Motor neuron (in vitro differentiated cells): ENCODE data around the gene PAFAH1B1. TPM values are rescaled to one million over a fixed set of nuclear protein-coding genes. Genes with fewer than 3 reads are reported as not detected.
"Not testable (repeated sequence)": the region's sequence is repeated elsewhere in the genome, so short reads cannot be mapped to it uniquely, and the experiment has no call there.

Experiments used
- ATAC-seq, 8 experiments: fragments of 200-7000 bp; cut with Tn5 transposase; replicated peaks in 6 of 8; 2 replicates each; pipeline ENCODE4 v1.8.0; 2021; ENCODE audit warnings: mild to moderate bottlenecking in 8 of 8, moderate library complexity in 8 of 8
- H3K27ac ChIP-seq, 2 donors: fragments of 250-450 bp; sonication (Bioruptor Pico); 2 replicates each; pipeline ENCODE4 v1.9.0; 2021; ENCODE audit warnings: antibody characterized with exemption in 2 of 2, mild to moderate bottlenecking in 2 of 2, moderate library complexity in 1 of 2
- H3K4me1 ChIP-seq, 2 donors: fragments of 250-450 bp; sonication (Bioruptor Pico); replicated peaks in 1 of 2; 2 replicates each; pipeline ENCODE4 v1.6.1; 2021; ENCODE audit warnings: antibody characterized with exemption in 2 of 2, mild to moderate bottlenecking in 2 of 2, moderate library complexity in 1 of 2
- H3K4me3 ChIP-seq, 5 donors: fragments of 250-450 bp; sonication (Bioruptor Pico); 2 replicates each; pipeline ENCODE4 v1.9.0; 2021; ENCODE audit warnings: antibody characterized with exemption in 5 of 5, mild to moderate bottlenecking in 5 of 5, moderate library complexity in 4 of 5
- WGBS, 10 experiments: fragments of 450-650 bp; shearing (Covaris generic); methylation state at CpG; one replicate each; pipeline ENCODE4 v1.0.0; 2022; 5-methylcytosine and 5-hydroxymethylcytosine counted together
- in situ Hi-C, 9 experiments: fragments of 400-800 bp; cut with MboI; loops; one replicate each; pipeline ENCODE4 v1.15.0; 2021; ENCODE audit warnings: low sequenced_read_pairs in 9 of 9, low pct_unique_long_range_greater_than_20kb in 2 of 9; ENCODE audit not compliant: unreplicated experiment in 9 of 9
- total RNA-seq, 8 experiments: library from RNA; unstranded; fragments of 300-600 nt; gene quantifications; 2 replicates each; pipeline versions ENCODE4 v1.2.3 to v1.2.4, GENCODE V29; 2022

Gene PAFAH1B1
- total RNA-seq, 8 experiments from 2014 or later: 44.2 to 140 (median 95.0) TPM

DNA sequence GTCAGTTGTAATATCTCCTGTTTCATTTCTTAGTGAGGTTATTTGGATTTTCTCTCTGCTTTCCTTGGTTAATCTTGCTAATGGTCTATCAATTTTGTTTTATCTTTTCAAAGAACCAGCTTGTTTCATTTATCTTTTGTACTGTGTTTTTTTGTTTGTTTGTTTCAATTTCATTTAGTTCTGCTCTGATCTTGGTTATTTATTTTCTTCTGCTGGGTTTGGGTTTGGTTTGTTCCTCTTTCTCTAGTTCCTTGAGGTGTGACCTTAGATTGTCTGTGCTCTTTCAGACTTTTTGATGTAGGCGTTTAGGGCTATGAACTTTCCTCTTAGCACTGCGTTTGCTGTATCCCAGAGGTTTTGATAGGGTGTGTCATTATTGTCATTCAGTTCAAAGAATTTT is 35.5 kb downstream of the PAFAH1B1 start:
- H3K4me3 ChIP-seq, H3K27ac ChIP-seq, in situ Hi-C loops, H3K4me1 ChIP-seq, ATAC-seq: not testable (repeated sequence)
- WGBS, 10 experiments: 86 to 100% (median 94%) methylated on average over 2 of the region's 2 CpGs; no CpG with 5 or more reads in 2 of the 10 experiments

DNA sequence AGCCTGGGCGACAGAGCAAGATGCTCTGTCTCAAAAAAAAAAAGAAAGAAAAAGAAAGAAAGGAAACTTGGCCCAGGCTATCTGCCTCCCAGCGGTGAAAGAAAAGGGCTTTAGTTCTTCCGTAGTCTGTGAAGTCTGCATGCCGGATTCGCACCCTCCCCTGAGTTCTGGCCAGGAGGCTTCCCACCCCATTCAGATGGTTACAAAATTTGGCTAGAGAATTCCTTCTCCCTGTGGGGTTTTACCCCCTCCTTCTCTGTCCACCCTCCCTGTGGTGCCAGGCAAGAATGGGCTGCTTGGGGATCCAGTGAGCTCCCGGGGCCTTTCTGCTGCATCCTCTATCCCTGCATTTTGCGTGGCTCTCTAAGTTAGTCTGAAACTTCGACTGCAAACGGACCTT is 37.8 kb downstream of the PAFAH1B1 start:
- in situ Hi-C loops: no loop called here
- no peak for ATAC-seq
- Histone ChIP-seq H3K4me1 (peaks cover 0 to 4% of the 10 kb centered on the region in 2 donors), H3K4me3 (no peak overlapping the region), H3K27ac (no peak overlapping the region)
- WGBS, 10 experiments: 62 to 100% (median 87%) methylated on average over 1 to 9 of the region's 9 CpGs; no CpG with 5 or more reads in 1 of the 10 experiments

DNA sequence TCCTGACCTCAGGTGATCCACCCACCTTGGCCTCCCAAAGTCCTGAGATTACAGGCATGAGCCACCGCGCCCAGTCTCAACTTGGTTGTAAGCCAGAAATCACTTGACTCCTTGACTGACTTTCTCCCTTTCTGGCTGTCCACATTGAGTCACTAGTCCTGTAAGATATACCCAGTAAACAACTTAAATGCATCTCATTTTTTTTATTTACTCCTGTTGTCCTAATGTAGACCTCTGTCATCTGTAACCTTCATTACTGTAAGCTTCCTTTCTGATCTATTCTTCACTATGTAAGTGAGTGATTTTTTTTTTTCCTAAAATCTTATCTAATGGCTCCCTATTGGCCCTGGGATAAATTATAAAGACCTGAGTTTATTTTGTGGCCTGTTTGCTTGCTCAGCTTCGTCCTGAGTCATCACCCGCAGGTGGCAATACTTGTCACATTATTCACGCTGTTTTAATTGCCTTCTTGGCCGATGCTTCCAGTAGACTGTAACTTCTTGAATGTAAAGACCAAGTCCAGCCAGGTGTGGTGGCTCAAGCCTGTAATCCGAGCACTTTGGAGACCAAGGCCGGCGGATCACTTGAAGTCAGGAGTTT is 41.0 kb downstream of the PAFAH1B1 start:
- in situ Hi-C loops: no loop called here
- H3K27ac ChIP-seq: no peak overlapping the region
- peaks cover 0 to 4% of the 10 kb centered on the region in 2 donors for H3K4me1 ChIP-seq
- 56 to 90% (median 87%) methylated on average over 1 to 7 of the region's 9 CpGs for WGBS, 10 experiments
- H3K4me3 ChIP-seq: no peak overlapping the region
- no peak for ATAC-seq

DNA sequence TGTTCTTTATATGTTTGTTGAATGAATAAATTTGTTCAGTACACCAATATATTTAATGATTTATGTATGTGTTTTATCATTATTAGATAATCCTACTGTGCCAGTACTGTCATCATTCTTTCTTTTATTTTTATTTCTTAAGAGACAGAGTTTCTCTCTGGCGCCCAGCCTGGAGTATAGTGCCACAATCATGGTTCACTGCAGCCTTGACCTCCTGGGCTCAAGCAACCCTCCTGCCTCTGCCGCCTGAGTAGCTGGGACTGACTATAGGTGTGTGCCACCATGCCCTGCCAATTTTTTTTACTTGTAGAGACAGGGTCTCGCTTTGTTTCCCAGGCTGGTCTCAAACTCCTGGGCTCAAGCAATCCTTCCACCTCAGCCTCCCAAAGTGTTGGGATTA is 41.8 kb downstream of the PAFAH1B1 start:
- Histone ChIP-seq H3K27ac (no peak overlapping the region), H3K4me3 (no peak overlapping the region), H3K4me1 (peaks cover 0 to 4% of the 10 kb centered on the region in 2 donors)
- 70 to 100% (median 100%) methylated on average over 1 to 3 of the region's 3 CpGs; no CpG with 5 or more reads in 4 of the 10 experiments for WGBS, 10 experiments
- no peak for ATAC-seq
- in situ Hi-C loops: no loop called here

DNA sequence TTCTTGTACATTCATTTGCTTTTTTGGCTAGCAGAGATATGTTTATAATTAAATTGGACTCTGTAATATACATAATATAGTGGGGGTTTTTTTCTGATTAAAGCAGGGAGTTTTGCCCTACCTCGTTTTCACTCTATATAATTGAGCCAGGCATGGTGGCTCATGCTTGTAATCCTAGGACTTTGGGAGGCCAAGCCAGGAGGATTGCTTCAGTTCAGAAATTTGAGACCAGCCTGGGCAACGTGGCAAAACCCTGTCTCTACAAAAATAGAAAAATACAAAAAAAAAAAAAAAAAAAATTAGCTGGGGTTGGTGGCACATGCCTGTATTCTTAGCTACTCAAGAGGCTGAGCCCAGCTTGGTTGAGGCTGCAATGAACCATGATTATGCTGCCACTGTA is 42.2 kb downstream of the PAFAH1B1 start:
- Histone ChIP-seq H3K4me3 (no peak overlapping the region), H3K27ac (no peak overlapping the region), H3K4me1 (peaks cover 0 to 4% of the 10 kb centered on the region in 2 donors)
- in situ Hi-C loops: no loop called here
- 10 to 100% (median 85%) methylated on average over 1 to 2 of the region's 2 CpGs for WGBS, 10 experiments
- ATAC-seq: no peak

DNA sequence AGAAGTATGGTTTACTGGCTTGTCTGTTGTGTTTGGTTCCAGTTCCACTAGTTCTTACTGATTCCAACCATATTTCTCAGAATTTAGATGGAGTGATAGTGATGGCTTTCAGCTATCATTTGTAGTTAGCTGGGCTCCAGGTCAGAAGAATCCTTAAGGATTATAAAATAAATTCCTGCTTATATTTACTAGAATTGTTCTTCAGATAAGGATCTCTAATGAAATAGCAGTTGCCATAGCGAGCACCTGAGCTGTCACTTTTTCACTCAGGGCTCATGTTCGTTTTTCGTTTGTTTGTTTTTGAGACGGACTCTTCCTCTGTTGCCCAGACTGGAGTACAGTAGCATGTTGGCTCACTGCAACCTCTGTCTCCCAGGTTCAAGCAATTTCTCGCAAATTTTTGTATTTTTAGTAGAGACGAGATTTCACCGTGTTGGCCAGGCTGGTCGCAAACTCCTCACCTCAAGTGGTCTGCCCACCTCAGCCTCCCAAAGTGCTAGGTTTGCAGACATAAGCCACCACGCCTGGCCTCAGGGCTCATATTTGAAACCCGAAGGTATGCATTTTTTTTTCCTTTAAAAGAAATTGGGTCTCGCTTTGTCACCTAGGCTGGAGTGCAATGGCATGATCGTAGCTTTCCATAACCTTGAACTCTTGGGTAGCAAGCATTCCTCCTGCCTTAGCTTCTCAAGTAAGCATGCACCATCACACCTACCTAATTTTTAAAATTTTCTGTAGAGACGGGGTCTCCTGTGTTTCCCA is 42.9 kb downstream of the PAFAH1B1 start:
- no peak overlapping the region for H3K4me3 ChIP-seq
- no peak for ATAC-seq
- 91 to 99% (median 95%) methylated on average over 3 to 13 of the region's 13 CpGs; no CpG with 5 or more reads in 2 of the 10 experiments for WGBS, 10 experiments
- peaks cover 0 to 4% of the 10 kb centered on the region in 2 donors for H3K4me1 ChIP-seq
- in situ Hi-C loops: no loop called here
- no peak overlapping the region for H3K27ac ChIP-seq

DNA sequence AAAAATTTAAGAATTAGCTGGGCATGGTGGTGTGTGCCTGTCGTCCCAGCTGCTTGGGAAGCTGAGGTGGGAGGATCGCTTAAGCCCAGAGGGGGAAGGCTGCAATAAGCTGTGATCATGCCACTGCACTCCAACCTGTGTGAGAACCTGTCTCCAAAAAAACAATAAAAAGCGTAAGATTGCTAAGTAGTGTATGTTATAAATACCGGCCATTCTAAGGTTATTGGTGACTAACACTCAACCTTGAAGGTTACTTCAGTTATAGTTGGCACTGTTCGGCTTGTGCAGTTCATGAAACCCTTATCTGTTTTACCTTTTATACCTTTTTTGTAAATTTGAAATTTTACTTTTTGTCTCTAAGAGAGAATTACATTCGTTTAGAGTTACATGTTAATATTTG is 44.0 kb downstream of the PAFAH1B1 start:
- no peak for ATAC-seq
- in situ Hi-C loops: no loop called here
- 88 to 100% (median 95%) methylated on average over 1 to 6 of the region's 6 CpGs for WGBS, 10 experiments
- no peak overlapping the region for H3K4me3 ChIP-seq
- peaks cover 0 to 4% of the 10 kb centered on the region in 2 donors for H3K4me1 ChIP-seq
- H3K27ac ChIP-seq: no peak overlapping the region

DNA sequence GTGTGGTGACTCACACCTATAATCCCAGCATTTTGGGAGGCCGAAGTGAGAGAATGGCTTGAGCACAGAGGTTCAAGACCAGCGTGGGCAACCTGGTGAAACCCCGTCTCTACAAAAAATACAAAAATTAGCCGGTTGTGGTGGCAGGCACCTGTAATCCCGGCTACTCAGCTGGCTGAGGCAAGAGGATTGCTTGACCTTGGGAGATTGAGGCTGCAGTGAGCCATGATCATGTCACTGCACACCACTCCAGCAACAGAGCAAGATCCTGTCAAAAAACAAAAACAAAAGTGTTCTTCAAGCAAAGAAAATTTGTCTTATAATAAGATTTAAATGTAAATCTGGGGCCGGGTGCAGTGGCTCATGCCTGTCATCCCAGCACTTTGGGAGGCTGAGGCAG is 51.5 kb downstream of the PAFAH1B1 start:
- in situ Hi-C loops: no loop called here
- 75 to 100% (median 80%) methylated on average over 1 to 6 of the region's 6 CpGs; no CpG with 5 or more reads in 3 of the 10 experiments for WGBS, 10 experiments
- ATAC-seq: no peak
- Histone ChIP-seq H3K27ac (no peak overlapping the region), H3K4me3 (no peak overlapping the region), H3K4me1 (no peaks in the 10 kb centered on the region)

DNA sequence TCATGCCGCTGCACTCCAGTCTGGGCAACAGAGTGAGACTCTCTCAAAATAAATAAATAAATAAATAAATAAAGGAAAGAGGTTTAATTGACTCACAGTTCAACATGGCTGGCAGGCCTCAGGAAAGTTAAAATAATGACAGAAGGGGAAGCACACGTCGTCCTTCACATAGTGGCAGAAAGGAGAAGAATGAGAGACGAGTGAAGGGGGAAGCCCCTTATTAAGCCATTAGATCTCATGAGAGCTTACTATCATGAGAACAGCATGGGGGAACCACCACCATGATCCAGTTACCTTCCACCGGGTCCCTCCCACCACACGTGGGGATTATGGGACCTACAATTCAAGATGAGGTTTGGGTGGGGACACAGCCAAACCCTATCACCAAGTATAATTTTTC is 54.5 kb downstream of the PAFAH1B1 start:
- Histone ChIP-seq H3K27ac (no peak overlapping the region), H3K4me1 (no peaks in the 10 kb centered on the region), H3K4me3 (no peak overlapping the region)
- in situ Hi-C loops: no loop called here
- no peak for ATAC-seq
- WGBS, 10 experiments: 86 to 100% (median 96%) methylated on average over 2 to 5 of the region's 6 CpGs; no CpG with 5 or more reads in 3 of the 10 experiments

DNA sequence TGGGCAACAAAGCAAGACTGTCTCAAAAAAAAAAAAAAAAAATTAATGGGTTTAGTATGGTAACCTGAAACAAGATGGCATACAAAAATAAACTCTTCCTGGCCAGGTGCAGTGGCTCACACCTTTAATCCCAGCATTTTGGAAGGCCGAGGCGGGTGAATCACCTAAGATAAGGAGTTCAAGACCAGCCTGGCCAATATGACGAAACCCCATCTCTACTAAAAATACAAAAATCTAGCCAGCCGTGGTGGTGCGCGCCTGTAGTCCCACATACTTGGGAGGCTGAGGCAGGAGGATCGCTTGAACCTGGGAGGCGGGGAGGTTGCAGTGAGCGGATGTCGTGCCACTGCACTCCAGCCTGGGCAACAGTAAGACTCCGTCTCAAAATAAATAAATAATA is 55.7 kb downstream of the PAFAH1B1 start:
- Histone ChIP-seq H3K4me3 (no peak overlapping the region), H3K27ac (no peak overlapping the region), H3K4me1 (no peaks in the 10 kb centered on the region)
- ATAC-seq: no peak
- 96 to 100% (median 99%) methylated on average over 1 to 9 of the region's 11 CpGs for WGBS, 10 experiments
- in situ Hi-C loops: no loop called here

DNA sequence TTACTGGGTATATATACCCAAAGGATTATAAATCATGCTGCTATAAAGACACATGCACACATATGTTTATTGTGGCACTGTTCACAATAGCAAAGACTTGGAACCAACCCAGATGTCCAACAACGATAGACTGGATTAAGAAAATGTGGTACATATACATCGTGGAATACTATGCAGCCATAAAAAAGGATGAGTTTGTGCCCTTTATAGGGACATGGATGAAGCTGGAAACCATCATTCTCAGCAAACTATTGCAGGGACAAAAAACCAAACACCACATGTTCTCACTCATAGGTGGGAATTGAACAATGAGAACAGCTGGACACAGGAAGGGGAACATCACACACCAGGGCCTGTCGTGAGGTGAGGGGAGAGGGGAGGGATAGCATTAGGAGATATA is 59.5 kb downstream of the PAFAH1B1 start:
- H3K4me3 ChIP-seq, in situ Hi-C loops, H3K4me1 ChIP-seq, ATAC-seq, H3K27ac ChIP-seq: not testable (repeated sequence)
- WGBS, 10 experiments: 60 to 100% (median 94%) methylated on average over 1 to 2 of the region's 3 CpGs; no CpG with 5 or more reads in 5 of the 10 experiments

DNA sequence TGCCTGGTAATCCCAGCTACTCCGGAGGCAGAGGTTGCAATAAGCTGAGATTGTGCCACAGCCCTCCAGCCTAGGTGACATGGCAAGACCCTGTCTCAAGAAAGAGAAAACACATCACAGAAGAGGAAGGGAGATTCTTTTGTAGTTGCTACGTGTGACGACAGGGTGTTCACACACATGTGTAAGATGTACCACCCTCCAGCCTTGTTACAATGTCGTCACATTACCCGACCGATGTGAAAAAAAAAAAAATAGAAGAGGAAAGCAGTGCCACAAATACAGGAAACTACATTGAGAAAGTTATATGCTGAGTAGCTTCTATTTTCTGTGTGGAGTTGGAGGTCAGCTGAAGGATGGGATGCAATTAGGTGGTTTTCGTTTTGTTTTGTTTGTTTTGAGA is 62.1 kb downstream of the PAFAH1B1 start:
- no peak for ATAC-seq
- no peaks in the 10 kb centered on the region for H3K4me1 ChIP-seq
- in situ Hi-C loops: no loop called here
- H3K4me3 ChIP-seq: no peak overlapping the region
- H3K27ac ChIP-seq: no peak overlapping the region
- WGBS, 10 experiments: 33 to 100% (median 85%) methylated on average over 1 to 6 of the region's 7 CpGs; no CpG with 5 or more reads in 2 of the 10 experiments

DNA sequence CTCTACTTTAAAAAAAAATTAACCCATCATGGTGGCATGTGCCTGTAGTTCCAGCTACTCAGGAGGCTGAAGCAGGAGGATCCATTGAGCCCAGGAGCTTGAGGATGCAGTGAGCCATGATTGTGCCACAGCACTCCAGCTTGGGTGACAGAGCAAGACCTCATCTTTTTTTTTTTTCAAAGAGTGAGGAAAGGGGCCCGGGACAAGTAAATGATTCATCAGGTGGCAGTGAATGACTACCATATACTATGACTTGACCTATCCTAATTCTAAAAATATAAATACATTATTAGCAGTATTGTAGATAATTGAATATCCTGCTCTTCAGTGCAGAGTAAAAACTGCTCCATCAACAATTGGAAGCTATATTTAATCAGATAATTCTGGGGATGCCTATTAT is 62.8 kb downstream of the PAFAH1B1 start:
- Histone ChIP-seq H3K27ac (no peak overlapping the region), H3K4me1 (no peaks in the 10 kb centered on the region), H3K4me3 (no peak overlapping the region)
- no peak for ATAC-seq
- 0 to 40% (median 17%) methylated on average over 1 of the region's 1 CpG; no CpG with 5 or more reads in 5 of the 10 experiments for WGBS, 10 experiments
- in situ Hi-C loops: no loop called here
